GM15510 (cell line): Measurements from ENCODE around the gene ADD2.

Experiments used
- POLR2A ChIP-seq: IDR thresholded peaks from 3 replicates; pipeline ENCODE4 v1.6.1; 2011; ENCODE audit warnings: borderline replicate concordance; ENCODE audit not compliant: insufficient read length; ENCODE audit errors: extremely low read depth

The ADD2 gene

DNA sequence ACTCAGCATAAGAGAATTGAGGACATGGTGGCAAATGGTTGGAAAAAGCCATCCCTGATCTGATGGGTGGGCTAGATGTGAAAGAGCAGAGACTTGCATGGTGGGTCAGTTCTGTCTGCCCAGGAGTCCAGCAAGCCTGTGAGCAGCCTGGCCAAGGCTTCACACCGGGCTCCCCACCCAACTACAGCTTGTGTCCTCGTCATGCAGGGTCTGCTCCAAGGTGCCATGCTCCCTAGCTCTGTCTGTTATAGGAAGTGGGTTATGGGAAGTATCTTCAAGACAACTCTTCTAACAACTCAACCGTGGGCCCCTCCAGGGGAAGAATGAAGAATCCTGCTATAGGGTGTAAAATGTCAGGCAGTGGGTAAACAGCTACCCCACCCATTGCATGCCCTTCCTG is 97.4 kb downstream of the ADD2 start:
- TF ChIP-seq POLR2A: no peak

DNA sequence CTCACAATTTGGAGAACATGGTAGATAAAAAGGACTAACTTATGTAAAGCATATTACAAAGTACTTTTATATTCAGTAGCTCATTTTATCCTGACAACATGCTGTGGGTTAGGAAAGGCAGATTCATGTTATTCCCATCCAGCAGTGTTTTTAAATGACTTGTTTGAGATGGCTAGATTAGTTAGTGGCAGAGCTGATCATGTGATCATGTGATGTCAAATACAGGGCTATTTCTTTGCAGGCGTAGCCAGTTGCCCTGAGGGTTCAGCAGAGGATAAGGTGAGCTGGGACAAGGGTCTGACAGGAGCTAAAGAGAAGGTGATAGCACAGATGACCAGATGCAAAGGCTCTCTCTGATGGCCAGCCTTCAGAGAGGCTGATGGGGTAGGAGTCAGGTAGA is 97.8 kb downstream of the ADD2 start:
- TF ChIP-seq POLR2A: no peak

DNA sequence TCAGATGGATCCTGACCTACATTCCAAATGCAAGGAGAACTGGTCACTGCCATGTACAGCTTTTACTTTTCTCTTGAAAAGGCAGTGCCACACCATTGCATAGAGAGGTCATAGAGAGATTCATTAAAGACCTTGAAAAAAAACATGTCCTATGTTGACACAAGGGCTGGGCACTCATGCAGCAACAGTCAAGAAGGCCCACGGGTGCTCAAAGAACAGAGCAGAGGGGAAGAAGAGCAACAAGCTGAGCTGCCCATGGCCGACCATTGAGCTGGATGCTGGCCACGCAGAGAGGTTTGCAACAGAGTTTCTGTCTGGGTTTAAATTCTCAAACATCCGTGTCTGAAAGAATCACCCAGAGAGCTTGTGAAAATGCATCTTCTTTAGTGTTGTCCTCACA is 99.1 kb downstream of the ADD2 start:
- TF ChIP-seq POLR2A: no peak

DNA sequence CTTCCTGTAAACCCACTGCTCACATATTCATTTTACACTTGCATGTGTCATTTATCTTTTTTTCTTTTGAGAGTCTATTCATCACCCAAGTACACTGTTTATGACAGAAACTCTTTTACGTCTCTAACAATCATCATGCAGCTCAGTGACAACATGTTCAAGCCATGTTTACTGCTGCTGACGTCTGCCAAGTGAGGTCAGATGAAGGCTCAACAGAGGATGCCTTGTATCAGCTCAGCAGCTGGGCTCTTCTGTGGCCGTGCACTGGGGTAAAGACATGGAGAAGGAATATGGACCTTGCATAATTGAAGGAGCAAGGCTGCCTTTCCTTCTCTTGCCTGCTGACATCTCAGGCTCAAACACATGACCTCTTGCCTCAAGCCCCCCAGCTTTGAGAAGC is 99.6 kb downstream of the ADD2 start:
- no peak for TF ChIP-seq POLR2A

DNA sequence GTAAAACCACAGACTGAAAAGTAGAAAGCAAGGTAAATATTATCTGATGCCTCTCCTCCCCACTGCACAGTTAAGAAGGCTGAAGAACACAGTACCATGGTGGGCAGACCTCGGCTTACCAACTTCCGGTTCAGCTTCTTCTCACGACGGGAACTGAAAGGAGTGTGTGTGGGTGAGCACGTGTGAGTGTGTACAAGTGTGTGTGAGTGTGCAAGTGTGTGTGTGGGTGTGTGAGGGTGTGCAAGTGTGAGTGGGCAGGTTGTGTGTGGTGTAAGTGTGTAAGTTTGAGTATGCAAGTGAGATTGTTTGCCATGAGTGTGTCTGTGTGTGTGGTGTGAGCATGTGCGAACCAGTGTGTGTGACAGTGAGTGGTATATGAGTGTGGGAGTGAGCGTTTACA is 103.5 kb downstream of the ADD2 start:
- no peak for TF ChIP-seq POLR2A

DNA sequence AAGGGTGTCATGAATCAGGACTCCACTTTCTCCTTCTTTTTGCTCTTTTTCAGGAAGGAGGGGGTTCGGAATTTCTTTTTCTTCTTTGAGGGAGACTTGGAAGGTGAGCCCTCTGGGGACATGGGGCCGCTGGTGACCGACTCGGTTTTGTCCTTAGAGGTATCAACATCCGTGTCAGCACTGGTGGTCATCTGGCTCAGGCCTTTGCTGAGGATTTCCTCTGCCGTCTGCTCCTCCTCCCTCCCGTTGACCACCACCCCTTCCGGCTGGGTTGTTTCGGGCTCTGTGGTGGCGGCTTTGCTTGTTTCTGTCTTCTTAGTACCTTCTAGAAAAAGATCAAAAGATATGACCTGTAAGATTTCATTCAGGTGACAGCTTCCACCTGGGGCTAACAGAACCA is 104.6 kb downstream of the ADD2 start:
- no peak for TF ChIP-seq POLR2A

DNA sequence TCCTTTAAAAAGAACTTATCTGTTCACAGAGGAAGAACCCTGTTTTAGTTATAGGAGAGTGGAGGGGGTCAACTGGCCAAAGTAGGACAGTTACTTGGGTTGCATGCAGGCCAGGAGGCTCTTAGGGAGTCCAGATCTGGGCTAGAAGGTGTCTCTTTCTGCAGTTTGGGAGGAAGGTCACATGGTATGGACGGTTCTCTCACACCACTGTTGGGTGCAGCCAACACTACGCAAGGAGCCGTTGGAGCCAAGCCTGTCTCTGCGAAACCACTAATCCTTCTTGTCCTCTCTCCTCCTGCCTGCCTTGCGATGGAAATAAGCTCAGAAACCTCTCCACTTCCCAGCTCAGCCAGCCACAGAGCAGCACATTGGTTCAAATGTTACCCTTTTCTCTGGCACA is 108.4 kb downstream of the ADD2 start:
- no peak for TF ChIP-seq POLR2A

DNA sequence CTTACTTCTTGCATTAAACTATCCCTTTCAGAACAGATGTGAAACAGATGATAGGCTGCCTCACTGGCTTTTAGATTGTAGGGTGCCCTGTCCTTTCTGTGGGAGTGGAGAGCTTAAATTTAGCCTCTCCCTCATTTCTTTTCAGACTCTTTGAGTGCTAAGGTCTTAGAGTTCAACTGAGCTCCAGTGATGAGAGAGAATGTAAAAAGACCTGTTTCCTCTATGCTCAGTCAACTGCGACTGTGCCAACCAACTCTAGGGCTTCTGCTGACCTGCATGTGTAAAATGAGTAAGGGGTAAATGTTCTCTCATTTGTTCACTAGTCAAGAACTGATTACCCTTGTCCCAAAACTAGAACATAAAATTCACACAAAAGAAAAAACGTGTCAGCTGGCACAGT is 109.5 kb downstream of the ADD2 start:
- no peak for TF ChIP-seq POLR2A

DNA sequence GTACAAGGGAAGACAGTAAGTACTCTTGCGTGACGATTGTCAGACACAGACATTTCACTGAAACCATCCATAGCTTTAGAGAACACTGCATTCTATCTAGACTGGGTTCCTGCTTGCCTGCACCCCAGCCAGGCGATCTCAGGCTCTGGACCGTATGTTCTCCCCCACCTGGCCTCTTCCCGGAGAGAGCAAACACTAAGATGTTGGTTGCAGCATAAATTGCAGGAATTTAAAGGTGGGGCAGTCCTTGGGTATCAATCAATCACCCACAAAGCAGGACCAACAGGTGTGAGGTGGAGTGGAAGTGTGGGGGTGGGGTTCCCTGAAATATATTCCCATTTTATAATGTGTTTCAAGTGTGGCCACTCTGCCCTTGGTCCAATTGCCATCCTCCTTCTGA is 110.8 kb downstream of the ADD2 start:
- TF ChIP-seq POLR2A: no peak

DNA sequence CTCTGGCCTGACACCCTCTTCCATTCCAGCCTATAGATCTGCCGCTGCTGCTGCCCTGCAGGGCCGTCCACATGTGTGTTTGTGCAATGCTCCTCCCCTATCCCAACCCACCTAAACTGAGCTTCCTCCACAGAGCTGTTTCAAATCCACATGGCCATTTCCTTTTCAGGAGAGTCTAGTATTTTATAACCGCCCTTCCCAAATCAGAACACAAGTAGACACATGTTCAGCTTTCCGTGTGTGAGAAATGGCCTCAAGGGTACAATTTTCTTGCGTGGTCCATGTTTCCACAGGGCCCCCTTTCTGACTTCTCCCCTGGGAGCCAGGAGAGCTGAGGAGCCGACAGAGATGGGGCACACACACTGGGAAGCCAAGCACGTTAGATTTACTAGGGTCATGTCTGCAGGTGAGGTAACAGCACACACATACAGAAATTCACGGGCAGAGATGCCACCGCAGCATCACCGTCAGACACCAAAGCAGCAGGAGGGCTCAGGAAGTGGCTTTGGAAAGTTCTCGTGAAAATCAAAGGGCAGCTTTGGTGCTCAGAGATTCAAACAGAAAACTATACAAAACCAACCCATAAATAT is 111.5 kb downstream of the ADD2 start:
- TF ChIP-seq POLR2A: no peak

DNA sequence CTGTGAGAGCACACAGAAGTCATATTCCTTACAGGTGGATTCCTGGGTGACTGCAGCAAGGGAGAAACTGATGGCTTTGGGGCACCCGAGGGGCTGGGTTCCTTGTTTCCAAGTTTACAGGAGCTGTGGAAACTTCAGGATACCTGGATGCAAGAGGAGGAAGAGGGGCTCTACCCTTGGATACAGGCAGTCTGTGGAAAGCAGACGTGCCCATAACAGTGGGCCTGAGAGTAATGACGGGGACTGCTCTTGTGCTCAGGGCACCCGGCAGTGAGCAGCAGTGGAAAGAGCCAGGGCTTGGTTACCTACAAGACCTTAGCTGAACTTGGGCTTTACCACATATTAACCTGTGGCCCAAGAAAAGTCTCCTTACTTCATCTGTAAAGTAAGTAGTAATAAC is 112.2 kb downstream of the ADD2 start:
- no peak for TF ChIP-seq POLR2A

DNA sequence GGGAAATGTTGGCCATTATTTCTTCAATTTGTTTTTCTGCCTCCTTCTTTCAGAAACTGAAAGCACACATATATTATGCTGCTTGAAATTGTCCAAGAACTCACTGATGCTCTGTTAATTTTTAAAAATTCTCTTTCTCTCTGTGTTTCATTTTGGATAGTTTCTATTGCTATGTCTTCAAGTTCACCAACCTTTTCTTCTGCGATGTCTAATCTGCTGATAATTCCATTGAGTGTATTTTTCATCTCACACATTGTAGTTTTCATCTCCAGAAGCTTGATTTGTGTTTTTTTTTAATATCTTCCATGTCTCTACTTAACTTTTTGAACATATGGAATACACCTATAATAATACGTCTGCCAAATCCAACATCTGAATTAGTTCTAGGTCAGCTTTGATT is 116.3 kb downstream of the ADD2 start:
- no peak for TF ChIP-seq POLR2A

DNA sequence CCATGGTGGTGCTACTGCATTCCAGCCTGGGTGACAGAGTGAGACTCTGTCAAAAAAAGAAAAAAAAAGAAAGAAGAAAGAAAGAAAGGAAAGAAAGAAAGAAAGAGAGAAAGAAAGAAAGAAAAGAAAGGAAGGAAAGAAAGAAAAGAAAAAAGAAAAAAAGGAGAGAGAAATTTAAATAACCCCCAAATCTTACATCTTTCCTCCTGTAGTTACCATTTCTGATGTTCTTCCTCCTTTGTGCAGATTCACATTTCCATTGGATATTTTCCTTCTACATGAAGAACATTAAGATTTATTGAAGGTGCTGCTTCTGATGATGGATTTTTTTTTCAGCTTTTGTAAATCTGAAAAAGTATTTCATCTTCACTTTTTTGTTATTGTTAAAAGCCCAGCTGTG is 117.0 kb downstream of the ADD2 start:
- no peak for TF ChIP-seq POLR2A

DNA sequence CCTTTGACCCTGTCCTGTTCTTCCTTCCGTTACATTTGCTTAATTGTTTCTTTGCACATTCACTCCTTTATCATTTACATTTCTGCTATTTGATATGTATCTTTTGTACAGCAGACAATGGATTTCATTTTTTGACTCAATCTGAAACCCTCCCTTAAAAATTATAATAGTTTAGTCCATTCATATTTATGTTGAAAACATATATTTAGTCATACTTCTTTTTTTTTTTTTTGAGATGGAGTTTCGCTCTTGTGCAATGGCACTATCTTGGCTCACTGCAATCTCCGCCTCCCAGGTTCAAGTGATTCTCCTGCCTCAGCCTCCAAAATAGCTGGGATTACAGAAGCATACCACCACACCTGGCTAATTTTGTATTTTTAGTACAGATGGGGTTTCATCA is 119.0 kb downstream of the ADD2 start:
- TF ChIP-seq POLR2A: no peak

DNA sequence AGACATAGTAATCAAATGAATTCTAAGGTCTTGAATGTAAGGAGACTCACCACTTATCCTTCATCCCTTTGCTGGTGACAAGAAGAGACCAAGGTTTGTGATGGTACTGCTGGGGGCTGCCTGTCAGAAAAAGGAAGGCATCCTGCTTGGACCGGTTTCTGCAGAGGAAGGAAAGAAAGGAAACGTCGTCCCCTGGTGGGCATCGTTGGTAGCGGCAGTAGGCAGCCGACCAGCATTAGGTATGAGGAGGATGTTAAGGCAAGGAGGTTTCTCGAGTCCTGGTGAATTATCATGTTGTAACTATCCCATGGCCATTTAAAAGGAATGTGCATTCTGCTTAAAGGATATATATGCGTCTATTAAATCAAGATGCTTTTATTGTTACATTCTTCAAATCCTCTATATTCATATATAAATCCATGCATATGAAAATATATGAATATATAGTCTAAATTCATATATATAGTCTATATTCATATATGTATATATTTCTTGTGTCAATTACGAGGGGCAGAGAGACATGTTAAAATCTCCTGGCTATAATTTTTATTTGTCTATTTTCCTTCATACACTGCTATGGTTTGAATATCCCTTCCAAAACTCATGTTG is 120.0 kb downstream of the ADD2 start:
- TF ChIP-seq POLR2A: no peak

DNA sequence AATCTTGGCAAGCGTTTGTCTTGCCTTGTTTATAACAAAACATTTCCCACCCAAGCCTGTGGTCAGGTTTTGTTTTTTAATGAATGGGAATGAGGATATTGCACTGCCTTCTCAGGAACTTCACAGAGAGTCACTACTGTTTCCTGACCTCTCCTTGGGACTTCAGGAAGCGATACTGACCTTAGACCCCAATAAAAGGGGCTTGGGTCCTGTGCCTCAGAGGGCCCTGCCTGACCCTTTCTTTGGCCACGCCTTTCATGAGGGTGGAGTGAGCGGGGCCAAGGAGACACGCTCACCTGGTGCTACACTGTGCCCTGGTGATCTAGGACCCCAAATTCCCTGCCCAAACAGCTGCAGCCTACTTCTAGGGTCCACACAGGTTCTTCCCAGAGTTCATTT is 121.6 kb downstream of the ADD2 start:
- TF ChIP-seq POLR2A: no peak
